CD14-positive monocyte (primary cell): ENCODE results near the gene TENM3. TPM values are rescaled to one million over a fixed set of nuclear protein-coding genes. Genes with fewer than 3 reads are reported as not detected.

ENCODE experiments used
- DNase-seq, 3 donors: peaks; one replicate each; pipeline ENCODE4 v3.0.0-alpha.2; 2011 to 2022
- H2AFZ ChIP-seq: 2 replicates; pipeline ENCODE4 v1.6.0; 2012; ENCODE audit warnings: mild to moderate bottlenecking, low read depth, low read length, inconsistent platforms; ENCODE audit not compliant: insufficient read depth, poor library complexity, severe bottlenecking
- H3K27ac ChIP-seq, 2 donors: 1 replicate in 1 of 2; 2 replicates in 1 of 2; pipeline ENCODE4 v1.5.1; 2012 to 2013; ENCODE audit warnings: low read length in 2 of 2, control low read depth in 1 of 2, inconsistent platforms in 1 of 2, low read depth in 1 of 2, mild to moderate bottlenecking in 1 of 2
- H3K27me3 ChIP-seq, 2 donors: one replicate each; pipeline versions ENCODE4 v1.6.0 to v1.6.1; 2011 to 2013; ENCODE audit warnings: low read length in 2 of 2; ENCODE audit not compliant: control insufficient read depth in 2 of 2, insufficient read depth in 2 of 2
- H3K36me3 ChIP-seq, 2 donors: replicated peaks in 1 of 2; 1 replicate in 1 of 2; 2 replicates in 1 of 2; pipeline versions ENCODE4 v1.5.1 to v1.6.1; 2012 to 2013; ENCODE audit warnings: low read length in 2 of 2, control low read depth in 1 of 2, inconsistent platforms in 1 of 2, mild to moderate bottlenecking in 1 of 2; ENCODE audit not compliant: insufficient read depth in 2 of 2, control insufficient read depth in 1 of 2
- H3K4me1 ChIP-seq, 2 donors: 1 replicate in 1 of 2; 2 replicates in 1 of 2; pipeline versions ENCODE4 v1.5.1 to v1.6.1; 2012 to 2013; ENCODE audit warnings: low read length in 2 of 2, control low read depth in 1 of 2, inconsistent platforms in 1 of 2, mild to moderate bottlenecking in 1 of 2, moderate library complexity in 1 of 2; ENCODE audit not compliant: insufficient read depth in 2 of 2, control insufficient read depth in 1 of 2
- H3K4me2 ChIP-seq: replicated peaks from 2 replicates; pipeline ENCODE3; 2012; ENCODE audit warnings: low read length, moderate library complexity, mild to moderate bottlenecking; ENCODE audit not compliant: poor library complexity, severe bottlenecking; ENCODE audit errors: extremely low read depth
- H3K4me3 ChIP-seq, 3 experiments: fragments of 200-600 bp in 1 of 3; sonication (generic) in 1 of 3; replicated peaks in 1 of 3; 1 replicate in 2 of 3; 2 replicates in 1 of 3; pipeline ENCODE4 v1.5.1; 2011 to 2013; ENCODE audit warnings: low read length in 3 of 3, mild to moderate bottlenecking in 3 of 3, control low read depth in 2 of 3, low read depth in 2 of 3, inconsistent platforms in 1 of 3, moderate library complexity in 1 of 3
- H3K79me2 ChIP-seq: 2 replicates; pipeline ENCODE4 v1.6.0; 2012; ENCODE audit warnings: mild to moderate bottlenecking, control low read depth, inconsistent platforms, low read length, moderate library complexity; ENCODE audit not compliant: insufficient read depth
- H3K9ac ChIP-seq: 2 replicates; pipeline ENCODE4 v1.6.0; 2017; ENCODE audit warnings: low read length, mild to moderate bottlenecking; ENCODE audit not compliant: insufficient read depth, poor library complexity, severe bottlenecking
- H3K9me3 ChIP-seq, 2 donors: replicated peaks in 1 of 2; 1 replicate in 1 of 2; 2 replicates in 1 of 2; pipeline versions ENCODE4 v1.5.1 to v1.6.1; 2012 to 2013; ENCODE audit warnings: low read length in 2 of 2, control low read depth in 1 of 2; ENCODE audit not compliant: control insufficient read depth in 1 of 2, insufficient read depth in 1 of 2
- H4K20me1 ChIP-seq: 2 replicates; pipeline ENCODE4 v1.6.0; 2012; ENCODE audit warnings: mild to moderate bottlenecking, low read length, control low read depth, moderate library complexity; ENCODE audit not compliant: insufficient read depth
- H3K27ac Mint-ChIP-seq, 7 donors: one replicate each; pipeline ENCODE4 v1.8.0; 2020; ENCODE audit warnings: mild to moderate bottlenecking in 7 of 7, mixed read lengths in 7 of 7, moderate library complexity in 6 of 7, inconsistent platforms in 2 of 7
- H3K27me3 Mint-ChIP-seq, 3 donors: one replicate each; pipeline ENCODE4 v1.8.0; 2021 to 2022; ENCODE audit warnings: low read depth in 3 of 3, mild to moderate bottlenecking in 3 of 3, mixed read lengths in 3 of 3, moderate library complexity in 3 of 3, inconsistent platforms in 1 of 3
- H3K36me3 Mint-ChIP-seq, 2 donors: one replicate each; pipeline ENCODE4 v1.8.0; 2020; ENCODE audit warnings: mixed read lengths in 2 of 2, inconsistent platforms in 1 of 2, mild to moderate bottlenecking in 1 of 2
- H3K4me1 Mint-ChIP-seq: one replicate; pipeline ENCODE4 v1.8.0; 2020; ENCODE audit warnings: mild to moderate bottlenecking, mixed read lengths
- H3K4me3 Mint-ChIP-seq, 2 donors: one replicate each; pipeline ENCODE4 v1.8.0; 2020; ENCODE audit warnings: mild to moderate bottlenecking in 2 of 2, mixed read lengths in 2 of 2, moderate library complexity in 1 of 2
- H3K9me3 Mint-ChIP-seq, 7 donors: one replicate each; pipeline ENCODE4 v1.8.0; 2020 to 2022; ENCODE audit warnings: mixed read lengths in 7 of 7, mild to moderate bottlenecking in 6 of 7, moderate library complexity in 6 of 7, inconsistent platforms in 2 of 7
- CTCF ChIP-seq: fragments of 200-600 bp; IDR thresholded peaks from one replicate; pipeline ENCODE4 v1.8.0; 2022; ENCODE audit warnings: antibody characterized with exemption, mild to moderate bottlenecking
- WGBS: methylation state at CpG from one replicate; pipeline ENCODE4 v1.1.5; 2013; ENCODE audit warnings: missing lambda C conversion rate; ENCODE audit not compliant: insufficient coverage; 5-methylcytosine and 5-hydroxymethylcytosine counted together
- intact Hi-C, 2 donors: fragments of 100-400 bp; cut with micrococcal nuclease; formaldehyde crosslinking; loops; one replicate each; pipeline versions ENCODE4 v1.15.0 to v1.15.1; 2023
- polyA plus RNA-seq, 3 donors: library from polyadenylated mRNA; depleted of rRNA in 1 of 3; unstranded in 2 of 3; stranded (reverse) in 1 of 3; fragments of 300-500 nt in 2 of 3; fragments of >200 nt in 1 of 3; fragmentation: Illumina TruSeq in 2 of 3; gene quantifications; 1 replicate in 2 of 3; 2 replicates in 1 of 3; pipeline ENCODE4 v1.2.3, GENCODE V29; 2012 to 2021

Gene TENM3
- polyA plus RNA-seq, 3 donors: not detected

GRCh38 chr4:182223708-182224107 is 19.5 kb upstream of the TENM3 start:
- no peaks in the 10 kb centered on the region for H3K36me3 Mint-ChIP-seq
- Histone ChIP-seq H3K4me2 (no peak overlapping the region), H3K79me2 (no peaks in the 10 kb centered on the region), H3K36me3 (no peaks in the 10 kb centered on the region), H3K27me3 (no peaks in the 10 kb centered on the region), H3K9ac (no peak overlapping the region), H3K4me3 (no peak overlapping the region), H4K20me1 (no peaks in the 10 kb centered on the region), H2AFZ (no peak overlapping the region), H3K4me1 (no peaks in the 10 kb centered on the region), H3K9me3 (no peaks in the 10 kb centered on the region), H3K27ac (no peak overlapping the region)
- H3K4me1 Mint-ChIP-seq: no peaks in the 10 kb centered on the region
- no peak for TF ChIP-seq CTCF
- 100% methylated on average over 1 of the region's 4 CpGs for WGBS
- H3K9me3 Mint-ChIP-seq: peaks cover 0 to 4% (median 1%) of the 10 kb centered on the region in 7 donors
- peaks cover 0 to 3% (median 0%) of the 10 kb centered on the region in 3 donors for H3K27me3 Mint-ChIP-seq
- no peak overlapping the region for H3K27ac Mint-ChIP-seq
- DNase-seq: no peak
- intact Hi-C loops: no loop called here
- H3K4me3 Mint-ChIP-seq: no peak overlapping the region

- H3K4me1 ChIP-seq: no peaks in the 10 kb centered on the region
These were observed 18.9 kb upstream of the TENM3 start for GRCh38 chr4:182224192-182224850.

More at GRCh38 chr4:182224192-182224850, 18.9 kb upstream of the TENM3 start:
- H3K36me3 ChIP-seq: no peaks in the 10 kb centered on the region
- DNase-seq: no peak
- H3K27ac ChIP-seq: no peak overlapping the region
- no peaks in the 10 kb centered on the region for H4K20me1 ChIP-seq
- no peak overlapping the region for H2AFZ ChIP-seq
- no peaks in the 10 kb centered on the region for H3K27me3 ChIP-seq
- H3K9me3 ChIP-seq: no peaks in the 10 kb centered on the region
- H3K9me3 Mint-ChIP-seq: peaks cover 0 to 4% (median 1%) of the 10 kb centered on the region in 7 donors
- no peaks in the 10 kb centered on the region for H3K4me1 Mint-ChIP-seq
- no peaks in the 10 kb centered on the region for H3K79me2 ChIP-seq
- 94% methylated on average over 4 of the region's 9 CpGs for WGBS
- H3K9ac ChIP-seq: no peak overlapping the region
- H3K27ac Mint-ChIP-seq: no peak overlapping the region
- no peak overlapping the region for H3K4me3 ChIP-seq
- intact Hi-C loops: no loop called here
- TF ChIP-seq CTCF: no peak
- no peaks in the 10 kb centered on the region for H3K36me3 Mint-ChIP-seq
- peaks cover 0 to 1% (median 0%) of the 10 kb centered on the region in 3 donors for H3K27me3 Mint-ChIP-seq
- H3K4me3 Mint-ChIP-seq: no peak overlapping the region
- no peak overlapping the region for H3K4me2 ChIP-seq
